Measurements from ENCODE around the gene GRM7. TPM values are rescaled to one million over a fixed set of nuclear protein-coding genes. Genes with fewer than 3 reads are reported as not detected.

GRM7 gene
- total RNA-seq, 1 donor from 2014 or later = 1.5 TPM

DNA sequence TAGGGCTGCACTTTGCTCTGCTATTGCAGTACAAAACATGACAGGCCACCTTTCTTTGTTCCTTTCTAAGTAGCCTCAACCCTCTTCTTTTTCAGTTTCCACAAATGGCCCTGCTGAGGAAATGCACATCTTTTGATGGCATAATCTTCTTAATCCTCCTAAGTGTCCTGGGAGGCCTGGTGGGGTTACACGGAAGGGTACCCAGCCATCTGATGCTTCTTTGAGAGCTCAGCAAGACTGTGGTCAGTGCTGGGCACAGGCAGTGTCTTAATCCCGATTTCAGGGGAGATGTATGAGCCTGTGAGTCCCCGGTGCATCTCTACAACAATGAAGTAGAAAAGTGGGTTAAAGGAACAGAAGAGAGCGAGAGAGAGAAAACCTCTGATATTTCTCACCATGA is 404.8 kb downstream of the GRM7 start:
- H3K27me3 Mint-ChIP-seq (ENCODE audit: low read depth) = no peaks in the 10 kb centered on the region
- H3K9me3 Mint-ChIP-seq = peaks cover 8% of the 10 kb centered on the region
- H3K4me3 Mint-ChIP-seq = no peak overlapping the region
- peak overlapping the region; percentile 72 for H3K27ac Mint-ChIP-seq (ENCODE audit: unreplicated experiment)
- H3K36me3 Mint-ChIP-seq (ENCODE audit: low read depth) = peaks cover 5% of the 10 kb centered on the region
- no peak for DNase-seq (ENCODE audit: low read depth, low spot score)
- peaks cover 14% of the 10 kb centered on the region for H3K4me1 Mint-ChIP-seq
- TF ChIP-seq, protein P1, sequence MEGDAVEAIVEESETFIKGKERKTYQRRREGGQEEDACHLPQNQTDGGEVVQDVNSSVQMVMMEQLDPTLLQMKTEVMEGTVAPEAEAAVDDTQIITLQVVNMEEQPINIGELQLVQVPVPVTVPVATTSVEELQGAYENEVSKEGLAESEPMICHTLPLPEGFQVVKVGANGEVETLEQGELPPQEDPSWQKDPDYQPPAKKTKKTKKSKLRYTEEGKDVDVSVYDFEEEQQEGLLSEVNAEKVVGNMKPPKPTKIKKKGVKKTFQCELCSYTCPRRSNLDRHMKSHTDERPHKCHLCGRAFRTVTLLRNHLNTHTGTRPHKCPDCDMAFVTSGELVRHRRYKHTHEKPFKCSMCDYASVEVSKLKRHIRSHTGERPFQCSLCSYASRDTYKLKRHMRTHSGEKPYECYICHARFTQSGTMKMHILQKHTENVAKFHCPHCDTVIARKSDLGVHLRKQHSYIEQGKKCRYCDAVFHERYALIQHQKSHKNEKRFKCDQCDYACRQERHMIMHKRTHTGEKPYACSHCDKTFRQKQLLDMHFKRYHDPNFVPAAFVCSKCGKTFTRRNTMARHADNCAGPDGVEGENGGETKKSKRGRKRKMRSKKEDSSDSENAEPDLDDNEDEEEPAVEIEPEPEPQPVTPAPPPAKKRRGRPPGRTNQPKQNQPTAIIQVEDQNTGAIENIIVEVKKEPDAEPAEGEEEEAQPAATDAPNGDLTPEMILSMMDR (conservative IDR thresholded peaks at IDR 0.05) = no peak

GRCh38 chr3:7266551-7266950 is 405.6 kb downstream of the GRM7 start:
- no peak for DNase-seq (ENCODE audit: low read depth, low spot score)
- Mint-ChIP-seq H3K9me3 (peaks cover 7% of the 10 kb centered on the region), H3K27me3 (ENCODE audit: low read depth) (no peaks in the 10 kb centered on the region), H3K36me3 (ENCODE audit: low read depth) (peaks cover 5% of the 10 kb centered on the region), H3K27ac (ENCODE audit: unreplicated experiment) (no peak overlapping the region), H3K4me3 (no peak overlapping the region), H3K4me1 (peaks cover 14% of the 10 kb centered on the region)
- TF ChIP-seq, protein P1 (conservative IDR thresholded peaks at IDR 0.05) = no peak

- peaks cover 6% of the 10 kb centered on the region for H3K9me3 Mint-ChIP-seq
- no peaks in the 10 kb centered on the region for H3K27me3 Mint-ChIP-seq (ENCODE audit: low read depth)
- peaks cover 5% of the 10 kb centered on the region for H3K36me3 Mint-ChIP-seq (ENCODE audit: low read depth)
- peaks cover 13% of the 10 kb centered on the region for H3K4me1 Mint-ChIP-seq
- TF ChIP-seq, protein P1 (conservative IDR thresholded peaks at IDR 0.05) = no peak
- no peak for DNase-seq (ENCODE audit: low read depth, low spot score)
- no peak overlapping the region for H3K27ac Mint-ChIP-seq (ENCODE audit: unreplicated experiment)
- no peak overlapping the region for H3K4me3 Mint-ChIP-seq
Observed at GRCh38 chr3:7270731-7271130, 409.8 kb downstream of the GRM7 start.

GRCh38 chr3:7271631-7272030 is 410.7 kb downstream of the GRM7 start:
- H3K9me3 Mint-ChIP-seq = peaks cover 6% of the 10 kb centered on the region
- peaks cover 5% of the 10 kb centered on the region for H3K36me3 Mint-ChIP-seq (ENCODE audit: low read depth)
- TF ChIP-seq, protein P1 (conservative IDR thresholded peaks at IDR 0.05) = no peak
- no peaks in the 10 kb centered on the region for H3K27me3 Mint-ChIP-seq (ENCODE audit: low read depth)
- peaks cover 8% of the 10 kb centered on the region for H3K4me1 Mint-ChIP-seq
- no peak overlapping the region for H3K4me3 Mint-ChIP-seq
- no peak for DNase-seq (ENCODE audit: low read depth, low spot score)
- no peak overlapping the region for H3K27ac Mint-ChIP-seq (ENCODE audit: unreplicated experiment)

- Mint-ChIP-seq H3K27me3 (ENCODE audit: low read depth) (no peaks in the 10 kb centered on the region), H3K36me3 (ENCODE audit: low read depth) (peaks cover 3% of the 10 kb centered on the region), H3K27ac (ENCODE audit: unreplicated experiment) (no peak overlapping the region), H3K4me3 (no peak overlapping the region), H3K4me1 (peaks cover 3% of the 10 kb centered on the region), H3K9me3 (peaks cover 5% of the 10 kb centered on the region)
- no peak for DNase-seq (ENCODE audit: low read depth, low spot score)
- TF ChIP-seq, protein P1 (conservative IDR thresholded peaks at IDR 0.05) = no peak
Observed at GRCh38 chr3:7272203-7272602, 411.3 kb downstream of the GRM7 start.

GRCh38 chr3:7275396-7275795 is 414.5 kb downstream of the GRM7 start:
- no peak for DNase-seq (ENCODE audit: low read depth, low spot score)
- H3K27me3 Mint-ChIP-seq (ENCODE audit: low read depth) = no peaks in the 10 kb centered on the region
- TF ChIP-seq, protein P1 (conservative IDR thresholded peaks at IDR 0.05) = no peak
- H3K4me1 Mint-ChIP-seq = no peaks in the 10 kb centered on the region
- H3K27ac Mint-ChIP-seq (ENCODE audit: unreplicated experiment) = no peak overlapping the region
- H3K4me3 Mint-ChIP-seq = no peak overlapping the region
- peaks cover 2% of the 10 kb centered on the region for H3K9me3 Mint-ChIP-seq
- no peaks in the 10 kb centered on the region for H3K36me3 Mint-ChIP-seq (ENCODE audit: low read depth)

Measured in neural crest cell (in vitro differentiated cells).